MM.1S (cell line): Measurements from ENCODE around the gene ADPRS.

Experiments
- CTCF ChIP-seq: fragments of 300-600 bp; sonication (generic); IDR thresholded peaks from 2 replicates; pipeline ENCODE4 v1.5.1; 2016; ENCODE audit warnings: antibody characterized with exemption, low read length, mixed read lengths
- EZH2 ChIP-seq: fragments of 300-600 bp; sonication (generic); optimal IDR thresholded peaks from 2 replicates; pipeline ENCODE3; 2017; ENCODE audit warnings: low read depth, mild to moderate bottlenecking, antibody characterized with exemption, low read length, mixed read lengths
- EZH2phosphoT487 ChIP-seq: fragments of 300-600 bp; sonication (generic); IDR thresholded peaks from 2 replicates; pipeline ENCODE4 v1.6.1; 2018; ENCODE audit warnings: antibody characterized with exemption, low read length

DNA sequence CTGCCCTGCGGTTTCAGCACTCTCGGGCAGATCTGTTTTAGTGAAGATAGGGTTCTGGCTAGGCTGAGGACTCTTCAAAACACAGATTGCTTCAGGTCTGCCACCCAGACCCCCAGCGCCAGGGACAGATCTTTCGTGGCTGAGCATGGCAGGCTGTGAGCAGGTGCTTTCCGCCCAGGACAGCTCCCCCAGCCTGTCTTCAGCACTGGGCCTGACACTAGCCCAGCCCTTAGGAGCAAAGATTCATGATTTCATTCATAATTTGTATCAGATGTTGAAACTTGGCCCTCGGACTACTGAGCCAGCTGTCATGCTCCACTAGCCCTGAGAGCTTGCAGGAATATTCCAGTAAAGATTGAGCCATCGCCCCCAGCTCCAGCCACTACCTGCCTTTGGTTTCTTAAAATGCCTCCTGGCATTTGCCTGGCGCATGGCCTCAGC lies 5.9 kb downstream of the ADPRS start:
- TF ChIP-seq EZH2, result no peak
- TF ChIP-seq CTCF, result no peak
- TF ChIP-seq EZH2phosphoT487, result no peak
